GM19467 (cell line): Measurements from ENCODE around the gene WDR27.
"Not testable (repeated sequence)": the region's sequence is repeated elsewhere in the genome, so short reads cannot be mapped to it uniquely, and the experiment has no call there.

Experiments used
- ATAC-seq: cut with Tn5 transposase; IDR thresholded peaks from one replicate; pipeline ENCODE4 v1.9.1; 2021; ENCODE audit warnings: mild to moderate bottlenecking, moderate library complexity; ENCODE audit not compliant: unreplicated experiment

WDR27 gene

DNA sequence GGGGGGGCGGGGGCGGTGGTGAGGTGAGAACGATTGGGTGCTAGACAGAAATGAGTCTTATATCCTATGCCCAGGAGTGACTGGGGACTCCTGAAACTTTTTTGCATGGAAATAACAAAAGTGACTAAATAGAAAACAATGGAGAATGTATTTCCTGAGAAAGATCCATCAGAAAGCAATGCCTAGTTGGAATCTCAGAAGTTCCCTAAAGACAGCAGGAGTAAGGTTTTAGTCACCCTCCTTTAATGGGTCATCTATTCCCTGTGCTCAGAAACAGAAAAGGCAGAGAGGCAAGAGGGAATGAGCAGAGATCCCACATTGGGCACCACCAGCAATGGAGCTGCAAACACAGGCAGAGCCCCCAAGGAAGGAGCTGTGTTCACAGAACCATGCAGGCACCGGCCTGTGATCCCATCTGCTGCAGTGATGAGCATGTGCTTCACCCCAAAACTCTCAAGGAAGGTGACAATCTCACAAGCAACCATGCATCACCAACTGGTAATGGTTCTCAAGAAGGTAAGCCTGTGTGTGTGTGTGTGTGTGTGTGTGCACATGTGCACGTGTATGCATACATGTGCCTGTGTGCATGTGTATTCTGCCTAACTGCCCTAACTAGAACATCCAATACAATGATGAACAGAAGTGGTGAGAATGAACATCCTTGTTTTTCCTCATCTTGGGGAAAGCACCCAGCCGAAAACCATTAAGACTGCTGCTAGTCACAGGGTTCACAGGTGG is 168.4 kb downstream of the WDR27 start:
- no peak for ATAC-seq

- no peak for ATAC-seq
These were observed 171.1 kb downstream of the WDR27 start for GRCh38 chr6:169530752-169531123.

DNA sequence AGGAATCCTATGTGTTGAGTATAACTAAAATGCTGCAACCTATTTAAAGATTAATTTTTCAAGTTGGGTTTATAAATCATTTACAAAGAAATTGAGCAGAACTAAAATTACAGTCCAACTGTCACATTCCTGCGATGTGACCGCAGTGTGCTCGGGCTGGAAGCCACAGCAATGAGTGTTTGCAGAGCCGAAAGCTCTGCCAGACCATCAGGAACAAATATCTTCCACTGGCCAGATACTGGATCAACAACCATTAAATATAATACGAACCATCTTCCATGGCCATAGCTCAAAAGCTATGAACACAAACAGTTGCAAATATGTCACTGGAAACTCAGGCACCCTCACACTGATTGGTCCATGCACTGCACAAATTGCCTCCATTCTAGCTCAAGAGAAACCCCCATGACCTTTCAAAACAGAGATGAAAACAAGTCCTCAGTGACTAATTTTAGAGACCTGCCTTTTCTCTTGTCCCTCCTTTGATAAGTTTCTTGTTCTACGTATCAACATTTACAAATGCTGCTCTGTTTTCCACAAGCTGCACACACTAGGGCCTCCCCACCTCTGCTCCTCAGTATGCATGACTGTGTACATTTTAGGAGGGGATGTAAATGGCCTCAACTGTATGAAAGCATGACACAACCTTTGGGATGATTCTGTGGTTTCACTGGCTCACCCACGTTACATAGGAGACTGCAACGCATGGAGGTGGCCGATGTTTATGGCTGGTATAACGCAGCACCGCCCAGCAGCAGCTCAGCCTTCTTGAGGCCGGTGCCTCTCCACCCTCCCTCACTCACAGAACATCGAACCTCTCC is 171.7 kb downstream of the WDR27 start:
- no peak for ATAC-seq

DNA sequence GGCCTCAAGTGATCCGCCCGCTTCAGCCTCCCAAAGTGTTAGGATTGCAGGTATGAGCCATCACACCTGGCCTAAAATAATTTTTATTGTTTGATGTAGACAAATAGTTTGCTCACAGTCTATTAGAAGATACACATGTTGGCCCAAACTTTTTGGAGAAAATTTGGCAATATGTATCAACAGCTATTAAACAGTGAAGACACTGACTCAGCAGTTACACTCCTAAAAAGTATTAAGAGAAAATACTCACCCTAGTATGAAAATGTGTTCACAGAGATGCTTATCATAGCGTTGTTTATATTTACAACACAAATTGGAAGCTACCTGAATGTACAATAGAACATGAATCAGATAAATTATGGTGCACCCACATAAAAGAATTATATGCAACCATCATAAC is 173.1 kb downstream of the WDR27 start:
- no peak for ATAC-seq

GRCh38 chr6:169527306-169527705 is 174.5 kb downstream of the WDR27 start:
- ATAC-seq = no peak

DNA sequence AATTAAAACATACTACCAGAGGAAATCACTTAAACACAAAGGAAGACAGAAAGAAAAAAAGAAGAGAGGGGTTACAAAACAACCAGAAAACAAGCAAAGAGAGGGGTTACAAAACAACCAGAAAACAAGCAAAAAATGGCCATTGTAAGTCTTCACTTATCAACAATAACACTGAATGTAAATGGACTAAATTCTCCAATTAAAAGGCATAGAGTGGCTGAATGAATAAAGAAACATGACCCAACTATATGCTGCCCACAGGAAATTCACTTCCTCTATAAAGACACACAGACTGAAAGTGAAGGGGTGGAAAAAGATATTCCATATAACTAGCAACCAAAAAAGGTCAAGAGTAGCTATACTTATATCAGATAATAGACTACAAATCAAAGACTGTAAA is 180.0 kb downstream of the WDR27 start:
- ATAC-seq = no peak

- ATAC-seq = no peak
These were observed 181.7 kb downstream of the WDR27 start for GRCh38 chr6:169520104-169520503.

- no peak for ATAC-seq
These were observed 183.4 kb downstream of the WDR27 start for GRCh38 chr6:169518451-169518850.

GRCh38 chr6:169513478-169514193 is 188.2 kb downstream of the WDR27 start:
- no peak for ATAC-seq

DNA sequence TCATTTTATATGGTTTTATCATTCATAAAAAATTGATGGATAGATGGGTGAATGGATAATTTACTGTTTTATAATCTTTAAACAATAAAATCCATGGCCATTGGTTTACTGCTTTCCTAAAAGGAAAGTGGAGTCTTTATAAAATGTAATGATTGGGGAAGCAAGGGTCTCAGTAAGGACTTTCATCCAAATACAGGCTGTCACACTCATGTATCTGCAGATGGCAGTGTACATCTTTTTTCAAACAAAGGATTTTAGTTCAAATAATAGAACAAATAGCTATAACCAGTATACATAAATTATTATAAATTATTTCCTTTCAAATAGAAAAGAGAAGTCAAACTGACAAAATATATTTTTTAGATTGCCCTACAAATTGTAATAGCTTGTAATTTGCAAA is 190.0 kb downstream of the WDR27 start:
- not testable (repeated sequence) for ATAC-seq

DNA sequence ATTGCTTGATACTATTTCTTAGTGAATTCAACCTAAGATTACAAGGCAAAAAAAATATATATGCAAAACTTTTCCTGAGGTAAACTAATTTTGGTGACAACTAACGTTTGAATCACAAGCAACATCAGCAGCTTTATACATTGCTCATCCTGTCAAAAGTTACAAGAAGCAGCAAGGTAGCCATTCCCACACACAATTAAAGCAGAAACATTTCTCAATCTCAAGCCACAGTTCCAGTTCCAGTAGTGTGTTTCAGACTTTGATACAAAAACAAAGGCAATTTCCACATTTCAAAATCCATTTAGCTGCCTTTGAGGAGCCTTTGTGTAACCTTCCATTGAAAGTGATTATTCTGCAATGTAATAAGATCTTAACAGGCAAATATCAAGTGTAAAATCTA is 191.0 kb downstream of the WDR27 start:
- ATAC-seq = no peak

DNA sequence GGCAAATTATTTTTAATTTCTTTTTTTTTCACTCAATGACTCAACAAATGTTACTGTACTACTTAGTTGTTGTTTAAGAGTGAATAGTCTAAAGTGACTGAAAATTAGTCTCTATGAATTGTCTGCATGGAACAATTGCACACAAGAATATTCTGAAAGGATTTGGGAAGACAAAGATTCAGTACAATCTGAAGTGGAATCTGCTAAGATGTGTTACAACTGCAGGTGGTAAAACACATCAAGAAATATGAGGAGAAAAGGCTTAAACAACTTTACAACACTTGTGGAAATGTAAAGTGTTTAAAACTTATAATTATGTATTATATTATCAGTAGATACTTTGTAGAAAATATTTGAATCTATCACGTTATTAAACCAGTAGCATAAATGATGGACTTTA is 193.4 kb downstream of the WDR27 start:
- no peak for ATAC-seq

- no peak for ATAC-seq
These were observed 198.2 kb downstream of the WDR27 start for GRCh38 chr6:169503422-169504152.

- ATAC-seq = no peak
These were observed 199.4 kb downstream of the WDR27 start for GRCh38 chr6:169502445-169502844.

- no peak for ATAC-seq
These were observed 200.0 kb downstream of the WDR27 start for GRCh38 chr6:169501777-169502313.

DNA sequence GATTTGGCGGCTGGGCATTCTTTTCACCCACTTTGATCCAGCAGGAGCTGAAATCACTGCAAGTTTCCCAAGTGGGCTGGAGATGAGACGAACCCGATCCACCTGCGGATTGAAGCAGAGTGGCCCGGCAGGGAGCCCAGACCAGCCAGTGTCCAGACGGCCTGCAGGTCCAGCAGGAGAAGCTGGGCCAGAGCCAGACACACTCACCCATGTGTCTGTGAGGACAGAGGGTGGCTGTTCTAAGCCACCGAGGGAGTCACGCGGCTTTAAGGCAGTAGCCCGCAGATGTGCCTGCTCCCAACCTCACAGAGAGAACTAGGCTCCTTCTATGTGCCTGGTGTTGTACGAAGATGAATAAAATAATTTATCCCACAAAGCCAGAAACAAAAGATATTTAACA is 200.7 kb downstream of the WDR27 start:
- ATAC-seq = no peak

- ATAC-seq = no peak
These were observed 201.1 kb downstream of the WDR27 start for GRCh38 chr6:169500688-169501087.

DNA sequence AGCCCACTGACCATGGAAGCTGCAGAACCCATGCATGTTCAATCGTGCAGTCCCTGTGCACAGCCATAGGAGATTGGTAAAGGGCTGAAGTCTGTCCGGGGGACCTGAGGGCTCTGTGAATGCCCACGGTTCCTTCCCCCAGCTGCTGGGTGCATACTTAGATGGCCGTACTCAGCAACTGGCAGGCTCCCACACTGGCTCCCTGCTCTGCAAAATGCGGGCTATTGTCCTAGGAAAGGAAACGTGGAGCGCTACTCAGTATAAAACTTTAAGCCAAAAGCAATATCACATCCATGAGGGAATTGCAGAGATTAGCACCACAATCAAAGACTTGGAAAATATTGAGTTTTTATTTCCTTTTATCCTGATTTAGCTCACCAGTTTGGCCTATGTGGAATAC is 202.0 kb downstream of the WDR27 start:
- ATAC-seq = no peak

DNA sequence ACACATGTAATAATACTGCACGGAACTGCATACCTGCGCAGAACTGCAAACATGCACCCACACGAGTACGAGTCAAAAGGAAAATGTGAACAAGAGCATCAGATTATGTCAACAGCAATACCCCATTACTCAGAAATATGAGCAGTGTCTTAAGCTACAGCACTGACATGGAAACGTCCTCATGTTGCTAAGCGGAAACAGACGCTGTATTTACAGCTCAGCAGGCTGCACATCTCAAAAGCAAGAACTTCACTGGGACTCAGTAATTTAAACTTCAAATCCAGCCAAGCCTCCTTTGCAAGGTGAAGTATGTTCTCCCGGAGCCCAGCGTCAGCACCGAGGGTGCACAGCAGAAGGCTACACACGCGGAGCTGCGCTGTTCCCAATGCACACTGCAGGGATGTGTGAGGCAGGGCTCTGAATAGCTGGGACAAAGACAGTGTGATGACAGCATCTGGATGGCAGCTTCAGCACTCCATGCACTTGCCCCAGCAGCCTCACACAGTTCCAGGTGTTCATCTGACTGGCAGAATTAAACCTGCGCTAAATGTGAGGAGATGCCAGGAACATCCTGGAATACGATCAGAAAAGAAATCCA is 202.8 kb downstream of the WDR27 start:
- ATAC-seq = no peak

- ATAC-seq = no peak
These were observed 206.2 kb downstream of the WDR27 start for GRCh38 chr6:169495601-169496000.
